ENCODE measurements around the gene CNTNAP2.

GRCh38 chr7:148397985-148398384, 2281.4 kb downstream of the CNTNAP2 start:
- TF ChIP-seq, protein P1, sequence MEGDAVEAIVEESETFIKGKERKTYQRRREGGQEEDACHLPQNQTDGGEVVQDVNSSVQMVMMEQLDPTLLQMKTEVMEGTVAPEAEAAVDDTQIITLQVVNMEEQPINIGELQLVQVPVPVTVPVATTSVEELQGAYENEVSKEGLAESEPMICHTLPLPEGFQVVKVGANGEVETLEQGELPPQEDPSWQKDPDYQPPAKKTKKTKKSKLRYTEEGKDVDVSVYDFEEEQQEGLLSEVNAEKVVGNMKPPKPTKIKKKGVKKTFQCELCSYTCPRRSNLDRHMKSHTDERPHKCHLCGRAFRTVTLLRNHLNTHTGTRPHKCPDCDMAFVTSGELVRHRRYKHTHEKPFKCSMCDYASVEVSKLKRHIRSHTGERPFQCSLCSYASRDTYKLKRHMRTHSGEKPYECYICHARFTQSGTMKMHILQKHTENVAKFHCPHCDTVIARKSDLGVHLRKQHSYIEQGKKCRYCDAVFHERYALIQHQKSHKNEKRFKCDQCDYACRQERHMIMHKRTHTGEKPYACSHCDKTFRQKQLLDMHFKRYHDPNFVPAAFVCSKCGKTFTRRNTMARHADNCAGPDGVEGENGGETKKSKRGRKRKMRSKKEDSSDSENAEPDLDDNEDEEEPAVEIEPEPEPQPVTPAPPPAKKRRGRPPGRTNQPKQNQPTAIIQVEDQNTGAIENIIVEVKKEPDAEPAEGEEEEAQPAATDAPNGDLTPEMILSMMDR (IDR thresholded peaks at IDR 0.05): no peak
- no peak for TF ChIP-seq POLR2A (IDR thresholded peaks at IDR 0.05)
- no peak for TF ChIP-seq POLR2AphosphoS5 (IDR thresholded peaks at IDR 0.05; ENCODE audit: insufficient read depth in 1 of 2, low read depth in 1 of 2)
